Mesendoderm (in vitro differentiated cells): ENCODE measurements around the gene PLPPR4.
"Not testable (repeated sequence)": the region's sequence is repeated elsewhere in the genome, so short reads cannot be mapped to it uniquely, and the experiment has no call there.

Experiments used
- DNase-seq: peaks from one replicate; pipeline ENCODE4 v3.0.0; 2013
- H2AK5ac ChIP-seq: 2 replicates; pipeline ENCODE4 v1.6.1; 2013; ENCODE audit warnings: low read length, inconsistent platforms
- H2BK120ac ChIP-seq: 2 replicates; pipeline ENCODE4 v1.6.1; 2013; ENCODE audit warnings: low read depth, mild to moderate bottlenecking, low read length, moderate library complexity, mixed read lengths
- H2BK15ac ChIP-seq: replicated peaks from 2 replicates; pipeline ENCODE4 v1.6.1; 2013; ENCODE audit warnings: low read depth, mild to moderate bottlenecking, moderate library complexity
- H2BK5ac ChIP-seq: 2 replicates; pipeline ENCODE4 v1.6.1; 2013; ENCODE audit warnings: low read length, inconsistent platforms
- H3K18ac ChIP-seq: 2 replicates; pipeline ENCODE4 v1.6.1; 2013; ENCODE audit warnings: mild to moderate bottlenecking, low read length, mixed read lengths
- H3K23ac ChIP-seq: one replicate; pipeline ENCODE4 v1.6.1; 2013; ENCODE audit warnings: low read length
- H3K27ac ChIP-seq: 2 replicates; pipeline ENCODE4 v1.5.1; 2013; ENCODE audit warnings: low read depth, mild to moderate bottlenecking, inconsistent platforms, low read length, moderate library complexity
- H3K27me3 ChIP-seq: 2 replicates; pipeline ENCODE4 v1.6.1; 2013; ENCODE audit warnings: low read length, control low read depth, mild to moderate bottlenecking, inconsistent platforms; ENCODE audit not compliant: insufficient read depth, poor library complexity
- H3K36me3 ChIP-seq: 2 replicates; pipeline ENCODE4 v1.6.1; 2013; ENCODE audit warnings: low read length, inconsistent platforms; ENCODE audit not compliant: control insufficient read depth, insufficient read depth
- H3K4ac ChIP-seq: one replicate; pipeline ENCODE4 v1.6.1; 2013; ENCODE audit warnings: low read depth, mild to moderate bottlenecking, low read length, moderate library complexity
- H3K4me1 ChIP-seq: 2 replicates; pipeline ENCODE4 v1.6.1; 2013; ENCODE audit warnings: low read depth, low read length, inconsistent platforms; ENCODE audit not compliant: control insufficient read depth
- H3K4me2 ChIP-seq: 2 replicates; pipeline ENCODE4 v1.6.1; 2013; ENCODE audit warnings: low read length
- H3K4me3 ChIP-seq: 2 replicates; pipeline ENCODE4 v1.5.1; 2013; ENCODE audit warnings: mild to moderate bottlenecking, low read length
- H3K56ac ChIP-seq: one replicate; pipeline ENCODE4 v1.6.1; 2013; ENCODE audit warnings: low read length
- H3K79me1 ChIP-seq: 2 replicates; pipeline ENCODE4 v1.6.1; 2013; ENCODE audit warnings: low read length, inconsistent platforms
- H3K79me2 ChIP-seq: 2 replicates; pipeline ENCODE4 v1.6.1; 2013; ENCODE audit warnings: mild to moderate bottlenecking, low read length; ENCODE audit not compliant: control insufficient read depth, insufficient read depth
- H3K9ac ChIP-seq: 2 replicates; pipeline ENCODE4 v1.6.1; 2013; ENCODE audit warnings: low read length, inconsistent platforms
- H4K5ac ChIP-seq: one replicate; pipeline ENCODE4 v1.6.1; 2013; ENCODE audit warnings: low read length
- H4K8ac ChIP-seq: one replicate; pipeline ENCODE4 v1.6.1; 2013; ENCODE audit warnings: low read depth, mild to moderate bottlenecking, control low read depth, low read length, moderate library complexity
- WGBS: extraction: QIAGEN DNeasy Blood & Tissue Kit; methylation state at CpG from one replicate; pipeline ENCODE4 v1.1.7; 2013; ENCODE audit warnings: low lambda C conversion rate, missing lambda C conversion rate; ENCODE audit not compliant: insufficient coverage; ENCODE audit errors: extremely low coverage; 5-methylcytosine and 5-hydroxymethylcytosine counted together

The PLPPR4 gene

DNA sequence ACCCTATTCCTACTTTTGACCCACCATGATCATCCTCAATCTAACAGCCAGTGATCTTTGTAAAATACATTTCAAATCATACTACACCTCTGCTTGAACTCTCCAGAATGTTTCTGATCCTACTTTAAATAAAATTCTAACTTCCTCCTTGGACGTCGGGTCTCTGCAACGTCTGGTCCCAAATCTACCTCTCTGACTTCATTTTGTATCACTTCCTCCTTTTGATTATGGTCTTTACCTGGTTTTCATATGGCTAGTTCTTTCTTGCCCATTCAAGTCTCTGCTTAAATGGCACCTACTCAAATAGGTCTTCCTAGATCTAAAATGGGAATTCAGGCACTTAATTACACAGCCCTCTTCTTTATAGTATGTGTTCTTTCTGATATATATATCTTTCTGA, 18.2 kb downstream of the PLPPR4 start:
- Histone ChIP-seq H3K79me1 (no peaks in the 10 kb centered on the region), H3K4ac (no peak overlapping the region), H3K36me3 (no peaks in the 10 kb centered on the region), H3K4me1 (no peaks in the 10 kb centered on the region), H3K27me3 (no peaks in the 10 kb centered on the region), H2BK5ac (no peak overlapping the region), H4K5ac (no peak overlapping the region), H3K23ac (no peak overlapping the region), H3K4me2 (no peak overlapping the region), H3K18ac (no peak overlapping the region), H2AK5ac (no peak overlapping the region), H2BK120ac (no peak overlapping the region), H4K8ac (no peak overlapping the region), H3K79me2 (no peaks in the 10 kb centered on the region), H3K27ac (no peak overlapping the region), H3K4me3 (no peak overlapping the region), H3K56ac (no peak overlapping the region), H2BK15ac (no peak overlapping the region), H3K9ac (no peak overlapping the region)
- DNase-seq, result no peak
- WGBS, result no CpG with 5 or more reads among the region's 3 CpGs

DNA sequence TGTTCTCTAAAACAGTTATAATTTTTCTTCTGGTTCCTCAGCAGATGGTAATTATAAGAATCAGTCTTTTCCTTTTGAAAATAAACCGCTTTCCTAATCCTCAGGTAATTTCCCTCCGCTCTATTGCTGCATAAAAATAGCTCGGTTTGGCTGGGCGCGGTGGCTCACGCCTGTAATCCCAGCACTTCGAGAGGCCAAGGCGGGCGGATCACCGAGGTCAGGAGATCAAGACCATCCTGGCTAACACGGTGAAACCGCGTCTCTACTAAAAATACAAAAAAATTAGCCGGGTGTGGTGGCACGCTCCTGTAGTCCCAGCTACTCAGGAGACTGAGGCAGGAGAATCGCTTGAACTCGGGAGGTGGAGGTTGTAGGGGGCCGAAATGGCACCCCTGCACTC, 19.2 kb downstream of the PLPPR4 start:
- not testable (repeated sequence) for H2BK15ac ChIP-seq, H2BK5ac ChIP-seq
- no CpG with 5 or more reads among the region's 18 CpGs for WGBS

DNA sequence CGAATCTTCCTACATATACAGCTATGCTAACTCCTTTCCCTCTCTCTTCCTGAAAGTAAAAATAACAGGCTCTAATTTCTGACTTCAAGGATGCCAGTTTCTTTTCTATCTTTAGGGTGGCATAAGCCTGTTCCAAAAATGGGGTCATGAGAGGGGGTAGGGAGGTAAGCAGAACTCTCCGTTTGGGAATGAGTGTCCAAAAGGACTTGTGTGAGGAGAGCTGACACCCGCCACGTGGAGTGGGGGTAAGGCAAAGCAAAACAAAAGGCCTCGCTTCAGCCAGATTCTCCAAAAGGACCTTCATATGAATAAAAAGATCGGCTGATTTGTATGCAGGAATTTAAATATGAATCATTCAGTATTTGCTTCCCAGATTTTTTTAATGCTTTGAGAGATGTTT, 28.6 kb downstream of the PLPPR4 start:
- H2BK5ac ChIP-seq, result no peak overlapping the region
- H2BK15ac ChIP-seq, result no peak overlapping the region
- no peak overlapping the region for H3K18ac ChIP-seq
- no peaks in the 10 kb centered on the region for H3K79me2 ChIP-seq
- H3K56ac ChIP-seq, result no peak overlapping the region
- H3K36me3 ChIP-seq, result no peaks in the 10 kb centered on the region
- no CpG with 5 or more reads among the region's 6 CpGs for WGBS
- H2AK5ac ChIP-seq, result no peak overlapping the region
- H3K4me2 ChIP-seq, result no peak overlapping the region
- no peak overlapping the region for H2BK120ac ChIP-seq
- no peak overlapping the region for H3K23ac ChIP-seq
- H3K9ac ChIP-seq, result no peak overlapping the region
- H4K5ac ChIP-seq, result no peak overlapping the region
- no peak overlapping the region for H3K4ac ChIP-seq
- no peak overlapping the region for H3K4me3 ChIP-seq
- no peak for DNase-seq
- no peaks in the 10 kb centered on the region for H3K27me3 ChIP-seq
- H3K27ac ChIP-seq, result no peak overlapping the region
- H3K4me1 ChIP-seq, result no peaks in the 10 kb centered on the region
- no peak overlapping the region for H4K8ac ChIP-seq
- no peaks in the 10 kb centered on the region for H3K79me1 ChIP-seq

More for the DNA sequence above, 19.2 kb downstream of the PLPPR4 start:
- not testable (repeated sequence) for H3K4me3 ChIP-seq, H4K8ac ChIP-seq, H3K18ac ChIP-seq, DNase-seq, H2AK5ac ChIP-seq, H2BK120ac ChIP-seq, H3K56ac ChIP-seq, H3K79me2 ChIP-seq, H3K23ac ChIP-seq, H3K36me3 ChIP-seq, H3K27me3 ChIP-seq, H3K4ac ChIP-seq, H3K4me2 ChIP-seq, H3K9ac ChIP-seq, H3K27ac ChIP-seq, H3K4me1 ChIP-seq, H4K5ac ChIP-seq, H3K79me1 ChIP-seq

DNA sequence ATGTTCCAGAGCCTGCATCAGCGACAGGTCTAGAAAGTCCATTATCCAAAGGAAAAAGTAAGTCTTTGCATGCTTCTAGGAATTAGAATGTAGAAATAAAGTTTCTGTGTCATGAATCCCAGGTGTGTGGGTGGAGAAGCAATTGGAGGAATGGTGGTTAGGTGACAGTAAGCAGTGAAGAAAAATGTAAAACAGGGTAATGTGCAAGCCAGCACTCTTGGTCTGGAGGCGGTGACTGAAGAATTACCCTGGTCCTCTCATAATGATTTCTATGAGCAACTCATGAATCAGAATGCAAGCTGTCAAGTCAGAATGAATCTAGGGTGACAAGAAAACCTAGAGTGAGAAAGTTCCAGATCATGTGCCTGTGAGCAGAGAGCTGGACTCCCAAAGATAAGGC, 33.6 kb downstream of the PLPPR4 start:
- Histone ChIP-seq H4K5ac (no peak overlapping the region), H2BK120ac (no peak overlapping the region), H2BK15ac (no peak overlapping the region), H2BK5ac (no peak overlapping the region), H3K23ac (no peak overlapping the region), H4K8ac (no peak overlapping the region), H3K18ac (no peak overlapping the region), H3K56ac (no peak overlapping the region), H3K27ac (no peak overlapping the region), H3K79me1 (no peaks in the 10 kb centered on the region), H3K79me2 (no peaks in the 10 kb centered on the region), H3K36me3 (no peaks in the 10 kb centered on the region), H3K9ac (no peak overlapping the region), H3K4me2 (no peak overlapping the region), H3K27me3 (no peaks in the 10 kb centered on the region), H2AK5ac (no peak overlapping the region), H3K4me3 (no peak overlapping the region), H3K4ac (no peak overlapping the region), H3K4me1 (no peaks in the 10 kb centered on the region)
- no CpG with 5 or more reads among the region's 2 CpGs for WGBS
- no peak for DNase-seq

DNA sequence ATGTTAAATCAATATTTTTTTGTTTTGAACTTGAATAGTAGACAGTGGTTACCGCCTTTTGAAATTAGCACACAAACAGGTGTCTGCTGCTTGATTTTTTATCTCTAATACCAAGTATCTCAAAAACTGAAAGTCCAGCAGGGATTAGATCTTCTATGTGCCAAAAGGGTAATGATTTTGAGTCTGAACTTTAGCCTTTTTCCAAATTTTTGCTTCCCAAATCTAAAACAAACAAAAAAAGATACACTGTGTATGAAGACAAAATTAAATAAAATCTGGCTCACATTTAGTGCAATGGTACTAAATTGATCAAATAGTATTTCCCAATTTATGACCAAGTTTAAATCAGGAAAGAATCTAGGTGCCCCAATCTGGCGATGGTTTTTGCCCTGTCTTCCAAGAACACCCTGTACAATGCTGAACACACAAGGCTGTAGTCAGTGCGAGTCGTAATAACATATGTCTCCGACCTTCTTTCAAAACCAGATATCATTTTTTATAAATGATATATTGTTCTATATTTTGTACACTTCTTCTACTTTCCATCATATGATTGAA, 40.5 kb downstream of the PLPPR4 start:
- no peak overlapping the region for H2BK5ac ChIP-seq
- no peak overlapping the region for H3K18ac ChIP-seq
- H3K4me2 ChIP-seq, result no peak overlapping the region
- no peak for DNase-seq
- no peaks in the 10 kb centered on the region for H3K36me3 ChIP-seq
- no CpG with 5 or more reads among the region's 5 CpGs for WGBS
- H2AK5ac ChIP-seq, result no peak overlapping the region
- no peak overlapping the region for H4K8ac ChIP-seq
- H3K79me1 ChIP-seq, result no peaks in the 10 kb centered on the region
- H3K56ac ChIP-seq, result no peak overlapping the region
- no peak overlapping the region for H3K4me3 ChIP-seq
- no peak overlapping the region for H3K27ac ChIP-seq
- no peak overlapping the region for H3K9ac ChIP-seq
- H3K27me3 ChIP-seq, result no peaks in the 10 kb centered on the region
- H2BK15ac ChIP-seq, result no peak overlapping the region
- no peak overlapping the region for H3K4ac ChIP-seq
- H4K5ac ChIP-seq, result no peak overlapping the region
- no peaks in the 10 kb centered on the region for H3K4me1 ChIP-seq
- no peaks in the 10 kb centered on the region for H3K79me2 ChIP-seq
- H3K23ac ChIP-seq, result no peak overlapping the region
- no peak overlapping the region for H2BK120ac ChIP-seq

DNA sequence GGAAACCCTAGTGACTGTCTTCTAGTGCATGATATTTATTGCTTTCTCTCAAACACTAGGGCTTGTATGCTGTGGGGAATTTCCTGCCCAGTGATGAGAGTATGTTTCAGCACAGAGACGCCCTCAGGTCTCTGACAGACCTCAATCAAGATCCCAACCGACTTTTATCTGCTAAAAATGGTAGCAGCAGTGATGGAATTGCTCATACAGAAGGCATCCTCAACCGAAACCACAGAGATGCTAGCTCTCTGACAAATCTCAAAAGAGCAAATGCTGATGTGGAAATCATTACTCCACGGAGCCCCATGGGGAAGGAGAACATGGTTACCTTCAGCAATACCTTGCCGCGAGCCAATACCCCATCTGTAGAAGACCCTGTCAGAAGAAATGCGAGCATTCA, 41.3 kb downstream of the PLPPR4 start:
- H3K79me1 ChIP-seq, result no peaks in the 10 kb centered on the region
- no peak overlapping the region for H4K5ac ChIP-seq
- H2BK5ac ChIP-seq, result no peak overlapping the region
- H3K36me3 ChIP-seq, result no peaks in the 10 kb centered on the region
- H3K23ac ChIP-seq, result no peak overlapping the region
- no peaks in the 10 kb centered on the region for H3K79me2 ChIP-seq
- H2BK15ac ChIP-seq, result no peak overlapping the region
- H3K56ac ChIP-seq, result no peak overlapping the region
- no peaks in the 10 kb centered on the region for H3K27me3 ChIP-seq
- H3K4me3 ChIP-seq, result no peak overlapping the region
- H2BK120ac ChIP-seq, result no peak overlapping the region
- no peak for DNase-seq
- no peak overlapping the region for H4K8ac ChIP-seq
- no peak overlapping the region for H3K9ac ChIP-seq
- H3K18ac ChIP-seq, result no peak overlapping the region
- no peak overlapping the region for H3K4ac ChIP-seq
- H2AK5ac ChIP-seq, result no peak overlapping the region
- H3K4me2 ChIP-seq, result no peak overlapping the region
- H3K27ac ChIP-seq, result no peak overlapping the region
- no CpG with 5 or more reads among the region's 7 CpGs for WGBS
- H3K4me1 ChIP-seq, result no peaks in the 10 kb centered on the region
